GM18508 (cell line): ENCODE data around the gene FBLN2.
"Not testable (repeated sequence)": the region's sequence is repeated elsewhere in the genome, so short reads cannot be mapped to it uniquely, and the experiment has no call there.

ENCODE experiments used
- ATAC-seq: cut with Tn5 transposase; IDR thresholded peaks from one replicate; pipeline ENCODE4 v1.9.1; 2021; ENCODE audit warnings: moderate number of reproducible peaks; ENCODE audit not compliant: insufficient read depth, unreplicated experiment

The FBLN2 gene

GRCh38 chr3:13548696-13549622 is at the start of gene FBLN2:
Gene FBLN2 (plus strand): TSS chr3:13549125. CDS start chr3:13570356, 21,231 bp downstream.
- ATAC-seq: no peak

DNA sequence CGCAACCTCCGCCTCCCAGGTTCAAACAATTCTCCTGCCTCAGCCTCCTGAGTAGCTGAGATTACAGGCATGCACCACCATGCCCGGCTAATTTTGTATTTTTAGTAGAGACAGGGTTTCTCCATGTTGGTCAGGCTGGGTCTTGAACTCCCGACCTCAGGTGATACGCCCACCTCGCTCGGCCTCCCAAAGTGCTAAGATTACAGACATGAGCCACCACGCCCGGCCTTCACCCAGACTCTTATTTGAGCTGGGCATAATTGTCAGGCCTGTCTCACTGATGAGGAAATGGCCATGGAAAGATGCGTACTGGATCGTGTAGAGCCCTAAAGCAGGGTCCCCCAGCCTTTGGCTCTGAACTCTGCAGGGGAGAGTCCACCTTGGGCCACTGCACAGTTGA is 49.7 kb upstream of the FBLN2 start:
- not testable (repeated sequence) for ATAC-seq

GRCh38 chr3:13500133-13500885 is 48.6 kb upstream of the FBLN2 start:
- no peak for ATAC-seq

DNA sequence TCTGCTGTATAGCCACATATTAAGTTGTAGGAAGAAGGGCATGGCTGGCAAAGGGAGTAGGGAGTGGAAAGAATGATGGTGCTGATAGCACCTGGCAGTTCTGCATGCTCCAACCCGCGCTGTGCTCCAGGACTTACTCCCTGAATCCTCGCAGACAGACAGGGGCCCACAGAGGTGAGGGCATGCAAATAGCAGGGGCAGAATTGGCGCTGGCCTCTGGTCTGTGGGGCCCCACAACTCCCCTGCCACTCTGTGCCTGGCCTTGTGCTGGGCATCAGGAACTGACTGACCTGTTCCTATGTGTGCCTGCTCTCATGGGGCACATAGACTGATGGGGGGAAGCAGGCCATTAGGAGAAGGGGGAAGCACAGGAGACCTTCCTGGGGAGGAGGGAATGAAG is 47.9 kb upstream of the FBLN2 start:
- ATAC-seq: no peak

- ATAC-seq: no peak
Measured at GRCh38 chr3:13501521-13501920, 47.4 kb upstream of the FBLN2 start.

- no peak for ATAC-seq
Measured at GRCh38 chr3:13501958-13502790, 46.8 kb upstream of the FBLN2 start.

DNA sequence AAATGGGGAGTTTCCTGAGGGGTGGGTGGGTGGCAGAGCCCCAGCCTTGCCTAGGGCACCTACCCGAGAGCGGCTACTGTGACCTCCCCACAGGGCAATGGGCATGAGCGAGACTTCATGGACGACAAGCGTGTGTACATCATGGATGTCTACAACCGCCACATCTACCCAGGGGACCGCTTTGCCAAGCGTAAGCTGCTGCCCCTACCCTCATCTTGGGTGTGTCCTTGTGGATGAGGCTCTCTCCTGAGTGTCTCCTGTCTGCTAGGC is 46.2 kb upstream of the FBLN2 start:
- ATAC-seq: no peak

DNA sequence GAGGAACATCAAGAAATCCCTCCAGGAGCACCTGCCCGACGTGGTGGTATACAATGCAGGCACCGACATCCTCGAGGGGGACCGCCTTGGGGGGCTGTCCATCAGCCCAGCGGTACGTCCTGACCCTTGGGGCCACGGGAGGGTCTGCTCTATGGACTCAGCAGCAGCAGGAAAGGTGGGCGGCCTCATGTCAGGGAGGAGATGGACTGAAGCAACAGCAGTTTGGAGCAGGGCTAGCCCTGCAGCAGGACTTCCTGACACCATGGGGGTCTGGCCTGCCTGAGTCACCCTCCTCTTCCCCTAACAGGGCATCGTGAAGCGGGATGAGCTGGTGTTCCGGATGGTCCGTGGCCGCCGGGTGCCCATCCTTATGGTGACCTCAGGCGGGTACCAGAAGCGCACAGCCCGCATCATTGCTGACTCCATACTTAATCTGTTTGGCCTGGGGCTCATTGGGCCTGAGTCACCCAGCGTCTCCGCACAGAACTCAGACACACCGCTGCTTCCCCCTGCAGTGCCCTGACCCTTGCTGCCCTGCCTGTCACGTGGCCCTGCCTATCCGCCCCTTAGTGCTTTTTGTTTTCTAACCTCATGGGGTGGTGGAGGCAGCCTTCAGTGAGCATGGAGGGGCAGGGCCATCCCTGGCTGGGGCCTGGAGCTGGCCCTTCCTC is 44.6 kb upstream of the FBLN2 start:
- ATAC-seq: no peak

DNA sequence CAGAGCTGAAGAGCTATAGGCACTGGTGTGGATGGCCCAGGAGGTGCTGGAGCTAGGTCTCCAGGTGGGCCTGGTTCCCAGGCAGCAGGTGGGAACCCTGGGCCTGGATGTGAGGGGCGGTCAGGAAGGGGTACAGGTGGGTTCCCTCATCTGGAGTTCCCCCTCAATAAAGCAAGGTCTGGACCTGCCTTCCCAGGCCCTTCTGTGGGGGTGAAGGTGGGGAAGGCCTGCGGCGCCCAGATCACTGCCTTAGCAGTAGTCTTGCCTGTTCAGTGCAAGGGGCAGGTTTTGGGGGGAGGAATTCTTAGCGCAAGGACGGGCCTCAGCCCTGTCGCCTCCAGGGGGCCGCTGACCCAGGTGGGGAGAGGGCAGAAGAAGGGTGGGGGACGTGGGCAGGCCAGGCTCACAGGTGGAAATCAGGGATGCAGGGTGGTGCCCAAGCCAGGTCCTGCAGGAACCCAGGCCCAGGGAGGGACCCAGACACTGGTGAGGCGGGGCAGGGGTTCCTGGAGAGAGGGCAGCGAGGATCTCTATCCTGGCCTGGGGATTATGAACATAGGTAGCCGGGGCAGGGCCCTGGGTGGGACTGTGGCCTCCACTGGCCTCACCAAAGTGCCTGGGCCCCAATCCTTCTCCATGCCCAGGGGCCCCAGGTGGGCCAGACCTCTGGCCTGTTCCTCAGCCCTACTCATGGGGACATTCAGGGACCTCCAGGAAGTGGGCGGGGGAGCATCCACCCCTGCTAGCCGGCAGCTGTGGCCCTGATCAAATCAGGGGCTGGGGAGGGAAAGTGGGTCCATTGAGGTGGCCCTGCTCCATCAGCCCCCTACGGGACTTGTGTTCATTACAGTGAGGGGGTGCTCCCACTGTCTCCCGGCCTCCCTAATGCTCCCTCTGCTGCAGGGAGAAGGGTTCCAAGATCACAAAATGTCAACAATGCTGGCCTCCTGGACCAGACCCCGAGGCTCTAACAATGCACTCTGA is 43.5 kb upstream of the FBLN2 start:
- ATAC-seq: no peak

GRCh38 chr3:13506239-13506638 is 42.7 kb upstream of the FBLN2 start:
- ATAC-seq: no peak

GRCh38 chr3:13506680-13507079 is 42.2 kb upstream of the FBLN2 start:
- ATAC-seq: no peak

- no peak for ATAC-seq
Measured at GRCh38 chr3:13507247-13507569, 41.7 kb upstream of the FBLN2 start.

GRCh38 chr3:13507570-13508339 is 41.2 kb upstream of the FBLN2 start:
- ATAC-seq: no peak

- ATAC-seq: no peak
Measured at GRCh38 chr3:13508496-13508895, 40.4 kb upstream of the FBLN2 start.

GRCh38 chr3:13509059-13509815 is 39.7 kb upstream of the FBLN2 start:
- no peak for ATAC-seq

DNA sequence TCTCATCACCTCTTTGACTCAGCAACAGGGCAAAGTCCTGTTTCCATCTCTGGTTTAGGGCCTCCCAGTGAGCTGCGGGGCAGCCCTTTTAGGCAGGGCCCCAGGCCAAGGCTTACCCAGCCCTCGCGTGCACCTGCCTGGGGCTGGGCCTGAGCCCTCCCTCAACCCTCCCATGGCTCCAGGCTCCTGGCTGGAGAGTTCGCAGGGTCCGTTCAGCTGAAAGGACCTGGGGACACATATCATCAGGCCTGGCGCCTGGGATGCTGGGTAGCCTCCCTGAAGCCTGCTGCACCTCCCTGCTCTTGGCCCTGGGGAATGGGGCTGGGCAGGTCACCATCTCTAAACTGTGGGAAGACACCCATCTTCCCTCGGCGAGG is 39.1 kb upstream of the FBLN2 start:
- ATAC-seq: no peak

- ATAC-seq: no peak
Measured at GRCh38 chr3:13512451-13512850, 36.5 kb upstream of the FBLN2 start.
